Calu3 (cell line): ENCODE results near the gene LRGUK. TPM values are rescaled to one million over a fixed set of nuclear protein-coding genes. Genes with fewer than 3 reads are reported as not detected.
A peak's percentile ranks its signal among the peaks of the same experiment; 100 is the strongest.
"Not testable (repeated sequence)": the region's sequence is repeated elsewhere in the genome, so short reads cannot be mapped to it uniquely, and the experiment has no call there.

Source experiments
- Bru-seq: library from RNA; stranded (reverse); fragments of 400-500 nt; gene quantifications from one replicate; lab custom pipeline; 2021; lab: Mats Ljungman, UMichigan
- BruChase-seq, 2 experiments: library from RNA; stranded (reverse); fragments of 400-500 nt; gene quantifications; one replicate each; lab custom pipeline; 2021; lab: Mats Ljungman, UMichigan
- BruUV-seq: library from RNA; stranded (reverse); fragments of 400-500 nt; replicated peaks from 2 replicates; lab custom pipeline; 2021; lab: Mats Ljungman, UMichigan
- CTCF ChIA-PET: fragments of 300-600 bp; sonication (Branson Sonifier 250); formaldehyde crosslinking; loops from one replicate; lab custom pipeline; 2022; ENCODE audit warnings: antibody characterized with exemption; lab: Charles Lee
- DNase-seq: peaks from one replicate; pipeline ENCODE4 v3.0.0; 2022
- H3K27ac Mint-ChIP-seq: one replicate; pipeline ENCODE4 v1.8.0; 2022; ENCODE audit warnings: mixed read lengths; ENCODE audit not compliant: unreplicated experiment
- H3K27me3 Mint-ChIP-seq: one replicate; pipeline ENCODE4 v1.8.0; 2022; ENCODE audit warnings: mixed read lengths; ENCODE audit not compliant: unreplicated experiment
- H3K36me3 Mint-ChIP-seq: one replicate; pipeline ENCODE4 v1.8.0; 2022; ENCODE audit warnings: mild to moderate bottlenecking, moderate library complexity, mixed read lengths; ENCODE audit not compliant: insufficient read depth, unreplicated experiment
- H3K4me1 Mint-ChIP-seq: one replicate; pipeline ENCODE4 v1.8.0; 2022; ENCODE audit warnings: mild to moderate bottlenecking, low read depth, mixed read lengths; ENCODE audit not compliant: unreplicated experiment
- H3K4me3 Mint-ChIP-seq: one replicate; pipeline ENCODE4 v1.8.0; 2022; ENCODE audit warnings: mild to moderate bottlenecking, low read depth, moderate library complexity, mixed read lengths; ENCODE audit not compliant: unreplicated experiment
- H3K9me3 Mint-ChIP-seq: one replicate; pipeline ENCODE4 v1.8.0; 2022; ENCODE audit warnings: low read depth, mixed read lengths; ENCODE audit not compliant: unreplicated experiment
- CTCF ChIP-seq: fragments of 200-600 bp; IDR thresholded peaks from one replicate; pipeline ENCODE4 v1.8.0; 2022; ENCODE audit warnings: antibody characterized with exemption; ENCODE audit not compliant: unreplicated experiment
- intact Hi-C: fragments of 100-400 bp; cut with micrococcal nuclease; formaldehyde crosslinking; loops from one replicate; pipeline ENCODE4 v1.10.0; 2022; ENCODE audit not compliant: unreplicated experiment
- long read RNA-seq: library from polyadenylated mRNA; stranded (forward); transcript quantifications from one replicate; pipeline ENCODE4 v2.0.0, GENCODE V29; 2022
- total RNA-seq: library from RNA; stranded (reverse); gene quantifications from 2 replicates; pipeline ENCODE4 v1.2.3, GENCODE V29; 2022

Gene LRGUK
- total RNA-seq (0.52 and 0.56 TPM in 2 replicates), Bru-seq, nascent RNA (percentile 24 among the genes with signal in this experiment), BruChase-seq, experiment 1, labeled RNA remaining after a 6-hour chase (percentile 30 among the genes with signal in this experiment), BruChase-seq, experiment 2, labeled RNA remaining after a 2-hour chase (percentile 31 among the genes with signal in this experiment)
- long read RNA-seq = 0 reads

GRCh38 chr7:134126966-134127848 lies at the start of gene LRGUK:
Gene LRGUK (plus strand): TSS chr7:134127340. CDS start chr7:134127368, 28 bp downstream.
- peaks cover 21% of the 10 kb centered on the region for H3K4me1 Mint-ChIP-seq
- intact Hi-C loops = no loop called here
- no peak for TF ChIP-seq CTCF
- peak within 1 kb of the TSS; percentile 75 for H3K4me3 Mint-ChIP-seq
- peaks cover 13% of the 10 kb centered on the region for H3K36me3 Mint-ChIP-seq
- BruUV-seq = no TSS peak
- CTCF ChIA-PET = interaction anchor here (0.7 to 1.9 kb wide), 2 partner anchors 14 to 44 kb away, joined by 5 to 11 read pairs; no protein-coding TSS in a partner anchor
- no peaks in the 10 kb centered on the region for H3K9me3 Mint-ChIP-seq
- DNase-seq = peak; percentile 83
- H3K27ac Mint-ChIP-seq = peak within 1 kb of the TSS; percentile 48
- H3K27me3 Mint-ChIP-seq = peaks cover 75% of the 10 kb centered on the region

- H3K27ac Mint-ChIP-seq, H3K4me1 Mint-ChIP-seq, BruUV-seq, H3K36me3 Mint-ChIP-seq, CTCF ChIA-PET, intact Hi-C loops, H3K27me3 Mint-ChIP-seq, H3K9me3 Mint-ChIP-seq, DNase-seq, H3K4me3 Mint-ChIP-seq: not testable (repeated sequence)
Observed at GRCh38 chr7:134077560-134077959, 49.6 kb upstream of the LRGUK start.

GRCh38 chr7:134078991-134079390 lies 48.1 kb upstream of the LRGUK start:
- Mint-ChIP-seq H3K9me3 (no peaks in the 10 kb centered on the region), H3K4me1 (no peaks in the 10 kb centered on the region), H3K36me3 (no peaks in the 10 kb centered on the region), H3K27me3 (no peaks in the 10 kb centered on the region), H3K4me3 (no peak overlapping the region), H3K27ac (no peak overlapping the region)
- intact Hi-C loops = no loop called here
- no peak for TF ChIP-seq CTCF
- CTCF ChIA-PET = no interaction called here
- no peak for DNase-seq
- BruUV-seq = no TSS peak

- DNase-seq = no peak
- Mint-ChIP-seq H3K27ac (no peak overlapping the region), H3K9me3 (no peaks in the 10 kb centered on the region), H3K27me3 (no peaks in the 10 kb centered on the region), H3K4me3 (no peak overlapping the region), H3K36me3 (no peaks in the 10 kb centered on the region), H3K4me1 (no peaks in the 10 kb centered on the region)
- intact Hi-C loops = no loop called here
- CTCF ChIA-PET = no interaction called here
- TF ChIP-seq CTCF = no peak
- no TSS peak for BruUV-seq
Observed at GRCh38 chr7:134081695-134082094, 45.4 kb upstream of the LRGUK start.
